GM10266 (cell line): ENCODE measurements around the gene HS3ST4.

Experiments
- DNase-seq: peaks from one replicate; pipeline ENCODE4 v3.0.0; 2012; ENCODE audit errors: extremely low spot score
- TF ChIP-seq, protein P1 (sequence below): IDR thresholded peaks from 2 replicates; pipeline ENCODE4 v1.5.1; 2012; ENCODE audit warnings: mild to moderate bottlenecking, low read depth; ENCODE audit not compliant: control insufficient read depth, insufficient read depth; ENCODE audit errors: missing control alignments

Gene HS3ST4

DNA sequence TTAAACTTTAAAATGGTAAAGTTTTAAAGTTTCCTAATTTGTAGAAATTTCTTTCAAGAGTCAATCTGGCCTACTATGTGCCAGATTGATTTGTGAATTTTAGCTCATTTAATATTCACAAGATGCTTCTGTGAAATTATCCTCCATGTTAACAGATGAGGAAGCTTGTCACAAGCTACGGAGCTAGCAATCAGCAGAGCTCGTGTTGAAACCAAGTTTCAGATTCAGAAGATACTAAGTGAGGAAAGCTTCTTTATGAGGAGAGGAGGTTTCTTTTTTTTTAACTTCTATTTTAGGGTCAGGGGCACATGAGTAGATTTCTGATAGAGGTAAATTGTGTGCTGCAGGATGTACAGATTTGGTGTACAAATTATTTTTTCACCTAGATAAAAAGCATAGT, 135.9 kb downstream of the HS3ST4 start:
- TF ChIP-seq, protein P1, sequence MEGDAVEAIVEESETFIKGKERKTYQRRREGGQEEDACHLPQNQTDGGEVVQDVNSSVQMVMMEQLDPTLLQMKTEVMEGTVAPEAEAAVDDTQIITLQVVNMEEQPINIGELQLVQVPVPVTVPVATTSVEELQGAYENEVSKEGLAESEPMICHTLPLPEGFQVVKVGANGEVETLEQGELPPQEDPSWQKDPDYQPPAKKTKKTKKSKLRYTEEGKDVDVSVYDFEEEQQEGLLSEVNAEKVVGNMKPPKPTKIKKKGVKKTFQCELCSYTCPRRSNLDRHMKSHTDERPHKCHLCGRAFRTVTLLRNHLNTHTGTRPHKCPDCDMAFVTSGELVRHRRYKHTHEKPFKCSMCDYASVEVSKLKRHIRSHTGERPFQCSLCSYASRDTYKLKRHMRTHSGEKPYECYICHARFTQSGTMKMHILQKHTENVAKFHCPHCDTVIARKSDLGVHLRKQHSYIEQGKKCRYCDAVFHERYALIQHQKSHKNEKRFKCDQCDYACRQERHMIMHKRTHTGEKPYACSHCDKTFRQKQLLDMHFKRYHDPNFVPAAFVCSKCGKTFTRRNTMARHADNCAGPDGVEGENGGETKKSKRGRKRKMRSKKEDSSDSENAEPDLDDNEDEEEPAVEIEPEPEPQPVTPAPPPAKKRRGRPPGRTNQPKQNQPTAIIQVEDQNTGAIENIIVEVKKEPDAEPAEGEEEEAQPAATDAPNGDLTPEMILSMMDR, result no peak
- DNase-seq, result no peak

DNA sequence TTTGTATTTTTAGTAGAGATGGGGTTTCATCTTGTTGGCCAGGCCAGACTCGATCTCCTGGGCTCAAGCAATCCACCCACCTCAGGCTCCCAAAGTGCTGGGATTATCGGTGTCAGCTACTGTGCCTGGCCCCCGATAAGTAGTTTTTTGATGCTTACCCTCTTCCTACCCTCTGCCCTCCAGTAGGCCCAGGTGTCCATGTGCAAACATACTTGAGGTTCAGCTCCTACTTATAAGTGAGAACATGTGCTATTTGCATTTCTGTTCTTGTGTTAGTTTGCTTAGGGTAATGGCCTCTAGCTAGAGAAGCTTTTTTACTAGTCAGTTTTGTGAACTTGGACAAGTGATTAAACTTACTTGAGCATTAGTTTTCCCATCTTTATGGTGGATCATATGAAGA, 136.8 kb downstream of the HS3ST4 start:
- DNase-seq, result no peak
- TF ChIP-seq, protein P1, result no peak

DNA sequence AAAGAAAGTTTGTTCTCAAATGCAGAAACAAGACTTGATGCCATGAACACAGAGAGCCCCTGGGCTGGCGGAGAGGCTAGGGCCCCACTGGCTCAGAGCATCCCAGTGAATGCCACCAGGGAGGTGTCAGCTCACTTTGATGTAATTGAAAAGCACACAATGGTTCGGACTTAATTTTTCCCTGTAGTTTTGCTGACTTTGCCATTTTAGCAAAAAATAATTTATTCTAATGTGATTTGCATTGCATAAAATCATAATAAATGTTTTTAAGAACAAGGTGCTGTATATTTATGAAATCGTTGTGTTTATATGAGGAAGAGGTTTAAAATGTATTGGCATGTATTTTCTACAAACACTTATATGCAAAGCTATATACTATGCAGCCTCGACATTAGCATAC, 140.5 kb downstream of the HS3ST4 start:
- DNase-seq, result no peak
- TF ChIP-seq, protein P1, result no peak

DNA sequence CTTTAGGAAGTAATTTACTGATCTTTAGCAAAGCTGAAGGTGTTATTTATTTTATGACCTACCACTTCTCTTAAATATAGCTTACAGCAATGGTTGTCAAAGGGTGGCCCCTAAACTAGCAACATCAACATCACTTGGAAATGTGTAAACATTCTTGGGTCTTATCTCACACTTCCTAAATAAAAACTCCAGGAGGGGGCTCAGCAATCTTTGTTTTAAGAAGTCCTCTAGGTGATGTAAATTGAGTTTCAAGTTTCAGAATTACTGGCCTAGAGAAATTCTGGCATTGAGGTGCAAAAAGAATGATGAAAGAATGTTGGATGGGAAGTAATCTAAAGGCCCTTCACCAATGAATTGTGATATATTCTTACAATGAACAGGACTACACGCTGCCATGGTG, 142.3 kb downstream of the HS3ST4 start:
- TF ChIP-seq, protein P1, result no peak
- DNase-seq, result no peak

DNA sequence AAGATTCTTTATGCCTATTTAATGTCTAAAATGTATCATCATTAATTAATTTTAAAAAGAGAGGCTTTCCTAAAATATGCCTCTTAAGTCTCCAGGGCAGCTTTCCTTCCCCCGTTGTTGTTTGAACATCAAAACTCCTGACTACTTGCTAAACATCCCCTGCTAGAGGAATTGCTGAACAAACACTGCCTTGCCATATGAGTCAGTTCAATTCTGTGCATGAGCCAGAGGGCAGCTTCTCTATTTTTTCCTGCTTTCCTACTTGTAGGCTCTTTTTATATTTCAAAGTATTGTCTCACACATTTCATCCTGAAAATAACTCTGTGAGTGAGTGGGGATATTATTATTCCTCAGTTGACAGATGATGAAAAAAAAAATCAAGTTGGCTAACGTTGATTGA, 143.4 kb downstream of the HS3ST4 start:
- DNase-seq, result no peak

DNA sequence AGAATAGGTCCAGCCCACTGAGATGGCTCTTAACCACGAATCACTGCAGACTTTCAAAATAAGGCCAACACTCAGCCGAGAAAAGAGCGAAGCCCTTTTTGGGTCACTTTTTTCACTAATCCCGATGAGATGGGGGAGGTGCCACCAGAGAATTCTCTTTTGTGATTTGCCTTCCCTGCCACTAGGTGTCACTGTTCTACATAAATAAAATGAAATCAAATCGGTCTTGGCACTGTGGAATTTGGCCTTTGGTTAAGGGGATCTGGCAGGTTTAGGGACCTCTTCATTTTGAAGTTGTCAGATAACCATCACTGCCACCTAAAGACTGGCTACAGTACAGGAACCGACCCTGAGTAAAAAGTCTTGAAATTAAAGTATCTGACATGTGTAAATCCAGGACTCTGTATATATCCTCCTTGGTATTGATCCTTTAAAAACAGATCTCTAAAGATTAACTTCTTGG, 147.0 kb downstream of the HS3ST4 start:
- TF ChIP-seq, protein P1, result peak; percentile 69
- peak; percentile 18 for DNase-seq

More for the DNA sequence above, 143.4 kb downstream of the HS3ST4 start:
- TF ChIP-seq, protein P1, result no peak

DNA sequence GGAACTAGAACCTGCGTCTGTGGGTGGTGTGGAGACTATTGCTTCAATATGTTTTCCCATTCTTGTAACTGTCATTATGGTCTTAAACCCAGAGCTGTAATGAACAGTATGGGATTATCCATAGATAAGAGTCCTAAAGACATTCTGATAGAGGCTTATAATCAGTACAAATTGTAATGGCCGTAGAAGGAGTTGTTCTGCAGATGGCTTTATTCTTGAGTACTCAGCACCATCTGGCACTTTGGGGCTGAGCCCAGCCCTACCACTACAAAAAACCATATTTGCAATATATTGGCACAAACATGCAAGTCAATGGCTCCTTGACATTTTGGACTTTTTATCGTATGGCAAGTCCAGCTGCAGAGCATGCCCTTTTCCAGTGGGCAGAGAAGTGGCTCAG, 150.0 kb downstream of the HS3ST4 start:
- no peak for DNase-seq
- TF ChIP-seq, protein P1, result no peak
